Measurements from ENCODE around the gene RBBP8. TPM values are rescaled to one million over a fixed set of nuclear protein-coding genes. Genes with fewer than 3 reads are reported as not detected.

Gene RBBP8
- total RNA-seq, 1 experiment from 2014 or later = 33.3 TPM

DNA sequence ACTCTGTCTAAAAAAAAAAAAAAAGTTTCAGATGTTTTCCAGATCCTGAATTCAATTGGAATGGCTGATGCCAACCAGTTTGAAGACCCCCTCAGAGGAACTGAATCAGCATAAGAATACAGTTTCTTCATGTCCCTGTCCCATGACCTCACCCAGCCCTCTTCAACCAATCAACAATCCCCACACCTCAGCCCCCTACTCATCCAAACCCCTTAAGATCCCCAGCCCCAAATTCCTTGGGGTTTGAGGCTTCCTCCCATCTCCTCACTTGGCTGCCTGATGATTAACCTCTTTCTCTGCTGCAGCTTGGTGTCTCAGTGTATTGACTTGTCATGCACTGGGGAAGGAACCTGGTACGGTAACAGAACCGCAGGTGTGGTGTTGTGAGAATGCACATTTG is 104.5 kb downstream of the RBBP8 start:
- Mint-ChIP-seq H3K9me3 (peaks cover 19% of the 10 kb centered on the region), H3K4me1 (peaks cover 16% of the 10 kb centered on the region), H3K4me3 (no peak overlapping the region), H3K36me3 (no peaks in the 10 kb centered on the region), H3K27me3 (ENCODE audit: low read depth) (no peaks in the 10 kb centered on the region), H3K27ac (peak overlapping the region; percentile 13; the same call in 1 of the 2 replicates)
- ChIA-PET CTCF (interaction anchor here (0.7 to 1.3 kb wide), 2 partner anchors 170 to 330 kb away, joined by 3 read pairs; no protein-coding TSS in a partner anchor), POLR2A (interaction anchor here (0.6 kb wide), 1 partner anchor 104 kb away, joined by 3 read pairs; no protein-coding TSS in a partner anchor)
- ATAC-seq = peak; percentile 85
- TF ChIP-seq, protein P1, sequence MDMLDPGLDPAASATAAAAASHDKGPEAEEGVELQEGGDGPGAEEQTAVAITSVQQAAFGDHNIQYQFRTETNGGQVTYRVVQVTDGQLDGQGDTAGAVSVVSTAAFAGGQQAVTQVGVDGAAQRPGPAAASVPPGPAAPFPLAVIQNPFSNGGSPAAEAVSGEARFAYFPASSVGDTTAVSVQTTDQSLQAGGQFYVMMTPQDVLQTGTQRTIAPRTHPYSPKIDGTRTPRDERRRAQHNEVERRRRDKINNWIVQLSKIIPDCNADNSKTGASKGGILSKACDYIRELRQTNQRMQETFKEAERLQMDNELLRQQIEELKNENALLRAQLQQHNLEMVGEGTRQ (CRISPR knock-in tag; IDR thresholded peaks at IDR 0.05) = 0 out of 2 replicates have a peak, but pooled peaks have one; percentile 16
- no peak for TF ChIP-seq NFYB (CRISPR knock-in tag; conservative IDR thresholded peaks at IDR 0.05; ENCODE audit: low read depth)
- no peak for TF ChIP-seq ETV6 (CRISPR knock-in tag; IDR thresholded peaks at IDR 0.05)
- DNase-seq (ENCODE audit: low spot score) = no peak

DNA sequence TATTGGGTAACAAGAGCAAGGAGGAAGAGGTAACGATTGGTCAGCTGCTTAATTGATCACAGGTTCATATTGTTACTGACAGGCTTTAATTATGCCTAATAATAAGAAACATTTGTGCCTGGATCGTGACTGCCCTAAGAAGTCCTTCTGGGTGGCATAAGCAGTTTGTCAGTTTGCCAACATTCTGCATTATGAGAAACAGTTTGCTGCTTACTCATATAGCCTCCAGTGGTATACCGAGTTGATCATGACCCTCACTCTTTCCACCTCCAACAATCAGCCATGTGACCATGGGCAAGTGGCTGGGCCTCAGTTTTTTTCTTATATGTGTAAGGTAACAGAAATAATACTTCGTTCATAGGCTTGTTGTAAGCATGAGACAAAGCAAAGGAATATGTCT is 105.6 kb downstream of the RBBP8 start:
- no peak for ATAC-seq
- no peaks in the 10 kb centered on the region for H3K36me3 Mint-ChIP-seq
- POLR2A ChIA-PET = no interaction called here
- no peak overlapping the region for H3K4me3 Mint-ChIP-seq
- no peaks in the 10 kb centered on the region for H3K27me3 Mint-ChIP-seq (ENCODE audit: low read depth)
- H3K4me1 Mint-ChIP-seq = peaks cover 16% of the 10 kb centered on the region
- CTCF ChIA-PET = no interaction called here
- H3K27ac Mint-ChIP-seq = no peak overlapping the region
- peaks cover 24% of the 10 kb centered on the region for H3K9me3 Mint-ChIP-seq
- TF ChIP-seq ETV6 (CRISPR knock-in tag; IDR thresholded peaks at IDR 0.05) (no peak), ZNF138 (CRISPR knock-in tag; conservative IDR thresholded peaks at IDR 0.05) (no peak)
- DNase-seq (ENCODE audit: low spot score) = no peak

DNA sequence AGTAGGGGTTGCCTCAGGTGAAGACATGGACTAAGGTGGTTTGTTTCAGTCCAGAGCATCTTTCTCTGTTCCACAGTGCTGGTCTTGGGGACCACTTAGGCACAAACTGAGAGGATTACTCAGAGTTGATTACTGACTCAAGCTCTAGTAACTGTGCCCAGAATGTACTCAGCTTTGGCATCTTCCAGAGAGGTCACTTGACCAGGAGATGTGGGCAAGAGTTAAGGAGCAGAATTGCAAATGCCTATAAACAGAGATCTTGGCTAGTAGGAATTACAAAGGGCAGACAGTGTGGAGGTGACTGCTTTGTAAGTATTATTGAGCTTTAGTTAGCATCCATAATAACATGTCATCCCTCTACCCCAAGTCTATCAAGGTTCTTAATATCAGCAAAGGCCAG is 109.0 kb downstream of the RBBP8 start:
- CTCF ChIA-PET = interaction anchor here (0.6 to 1.3 kb wide), 3 partner anchors 11 to 506 kb away, joined by 3 to 4 read pairs (median 3); no protein-coding TSS in a partner anchor

DNA sequence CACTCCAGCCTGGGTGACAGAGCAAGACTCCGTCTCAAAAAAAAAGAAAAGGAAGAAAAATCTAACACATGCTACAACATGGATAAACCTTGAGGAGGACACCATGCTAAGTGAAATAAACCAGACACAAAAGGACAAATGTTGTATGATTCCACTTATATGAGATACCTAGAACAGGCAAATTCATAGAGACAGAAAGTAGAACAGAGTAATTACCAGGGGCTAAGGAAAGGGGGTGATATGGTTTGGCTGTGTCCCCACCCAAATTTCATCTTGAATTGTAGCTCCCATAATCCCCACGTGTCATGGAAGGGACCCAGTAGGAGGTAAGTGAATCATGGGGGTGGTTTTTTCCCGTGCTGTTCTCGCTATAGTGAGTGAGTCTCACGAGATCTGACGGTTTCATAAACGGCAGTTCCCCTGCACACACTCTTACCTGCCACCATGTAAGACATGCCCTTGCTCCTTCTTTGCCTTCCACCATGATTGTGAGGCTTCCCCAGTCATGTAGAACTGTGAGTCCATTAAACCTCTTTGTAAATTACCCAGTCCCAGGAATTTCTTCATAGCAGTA is 110.8 kb downstream of the RBBP8 start:
- DNase-seq (ENCODE audit: low spot score) = no peak
- H3K27ac Mint-ChIP-seq = no peak overlapping the region
- POLR2A ChIA-PET = no interaction called here
- TF ChIP-seq, protein P2, sequence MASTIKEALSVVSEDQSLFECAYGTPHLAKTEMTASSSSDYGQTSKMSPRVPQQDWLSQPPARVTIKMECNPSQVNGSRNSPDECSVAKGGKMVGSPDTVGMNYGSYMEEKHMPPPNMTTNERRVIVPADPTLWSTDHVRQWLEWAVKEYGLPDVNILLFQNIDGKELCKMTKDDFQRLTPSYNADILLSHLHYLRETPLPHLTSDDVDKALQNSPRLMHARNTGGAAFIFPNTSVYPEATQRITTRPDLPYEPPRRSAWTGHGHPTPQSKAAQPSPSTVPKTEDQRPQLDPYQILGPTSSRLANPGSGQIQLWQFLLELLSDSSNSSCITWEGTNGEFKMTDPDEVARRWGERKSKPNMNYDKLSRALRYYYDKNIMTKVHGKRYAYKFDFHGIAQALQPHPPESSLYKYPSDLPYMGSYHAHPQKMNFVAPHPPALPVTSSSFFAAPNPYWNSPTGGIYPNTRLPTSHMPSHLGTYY (CRISPR knock-in tag; IDR thresholded peaks at IDR 0.05) = no peak
- TF ChIP-seq, protein P3, sequence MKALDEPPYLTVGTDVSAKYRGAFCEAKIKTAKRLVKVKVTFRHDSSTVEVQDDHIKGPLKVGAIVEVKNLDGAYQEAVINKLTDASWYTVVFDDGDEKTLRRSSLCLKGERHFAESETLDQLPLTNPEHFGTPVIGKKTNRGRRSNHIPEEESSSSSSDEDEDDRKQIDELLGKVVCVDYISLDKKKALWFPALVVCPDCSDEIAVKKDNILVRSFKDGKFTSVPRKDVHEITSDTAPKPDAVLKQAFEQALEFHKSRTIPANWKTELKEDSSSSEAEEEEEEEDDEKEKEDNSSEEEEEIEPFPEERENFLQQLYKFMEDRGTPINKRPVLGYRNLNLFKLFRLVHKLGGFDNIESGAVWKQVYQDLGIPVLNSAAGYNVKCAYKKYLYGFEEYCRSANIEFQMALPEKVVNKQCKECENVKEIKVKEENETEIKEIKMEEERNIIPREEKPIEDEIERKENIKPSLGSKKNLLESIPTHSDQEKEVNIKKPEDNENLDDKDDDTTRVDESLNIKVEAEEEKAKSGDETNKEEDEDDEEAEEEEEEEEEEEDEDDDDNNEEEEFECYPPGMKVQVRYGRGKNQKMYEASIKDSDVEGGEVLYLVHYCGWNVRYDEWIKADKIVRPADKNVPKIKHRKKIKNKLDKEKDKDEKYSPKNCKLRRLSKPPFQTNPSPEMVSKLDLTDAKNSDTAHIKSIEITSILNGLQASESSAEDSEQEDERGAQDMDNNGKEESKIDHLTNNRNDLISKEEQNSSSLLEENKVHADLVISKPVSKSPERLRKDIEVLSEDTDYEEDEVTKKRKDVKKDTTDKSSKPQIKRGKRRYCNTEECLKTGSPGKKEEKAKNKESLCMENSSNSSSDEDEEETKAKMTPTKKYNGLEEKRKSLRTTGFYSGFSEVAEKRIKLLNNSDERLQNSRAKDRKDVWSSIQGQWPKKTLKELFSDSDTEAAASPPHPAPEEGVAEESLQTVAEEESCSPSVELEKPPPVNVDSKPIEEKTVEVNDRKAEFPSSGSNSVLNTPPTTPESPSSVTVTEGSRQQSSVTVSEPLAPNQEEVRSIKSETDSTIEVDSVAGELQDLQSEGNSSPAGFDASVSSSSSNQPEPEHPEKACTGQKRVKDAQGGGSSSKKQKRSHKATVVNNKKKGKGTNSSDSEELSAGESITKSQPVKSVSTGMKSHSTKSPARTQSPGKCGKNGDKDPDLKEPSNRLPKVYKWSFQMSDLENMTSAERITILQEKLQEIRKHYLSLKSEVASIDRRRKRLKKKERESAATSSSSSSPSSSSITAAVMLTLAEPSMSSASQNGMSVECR (CRISPR knock-in tag; IDR thresholded peaks at IDR 0.05; ENCODE audit: borderline replicate concordance) = no peak
- TF ChIP-seq MYBL2 (CRISPR knock-in tag; IDR thresholded peaks at IDR 0.05) (no peak), ZNF423 (CRISPR knock-in tag; IDR thresholded peaks at IDR 0.05) (no peak), KAT7 (CRISPR knock-in tag; IDR thresholded peaks at IDR 0.05; ENCODE audit: borderline replicate concordance) (no peak), TCF7 (CRISPR knock-in tag; IDR thresholded peaks at IDR 0.05; ENCODE audit: low read depth) (no peak), PRRX2 (CRISPR knock-in tag; IDR thresholded peaks at IDR 0.05) (no peak)
- TF ChIP-seq, protein P4, sequence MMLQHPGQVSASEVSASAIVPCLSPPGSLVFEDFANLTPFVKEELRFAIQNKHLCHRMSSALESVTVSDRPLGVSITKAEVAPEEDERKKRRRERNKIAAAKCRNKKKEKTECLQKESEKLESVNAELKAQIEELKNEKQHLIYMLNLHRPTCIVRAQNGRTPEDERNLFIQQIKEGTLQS (CRISPR knock-in tag; conservative IDR thresholded peaks at IDR 0.05) = no peak
- TF ChIP-seq, protein P5, sequence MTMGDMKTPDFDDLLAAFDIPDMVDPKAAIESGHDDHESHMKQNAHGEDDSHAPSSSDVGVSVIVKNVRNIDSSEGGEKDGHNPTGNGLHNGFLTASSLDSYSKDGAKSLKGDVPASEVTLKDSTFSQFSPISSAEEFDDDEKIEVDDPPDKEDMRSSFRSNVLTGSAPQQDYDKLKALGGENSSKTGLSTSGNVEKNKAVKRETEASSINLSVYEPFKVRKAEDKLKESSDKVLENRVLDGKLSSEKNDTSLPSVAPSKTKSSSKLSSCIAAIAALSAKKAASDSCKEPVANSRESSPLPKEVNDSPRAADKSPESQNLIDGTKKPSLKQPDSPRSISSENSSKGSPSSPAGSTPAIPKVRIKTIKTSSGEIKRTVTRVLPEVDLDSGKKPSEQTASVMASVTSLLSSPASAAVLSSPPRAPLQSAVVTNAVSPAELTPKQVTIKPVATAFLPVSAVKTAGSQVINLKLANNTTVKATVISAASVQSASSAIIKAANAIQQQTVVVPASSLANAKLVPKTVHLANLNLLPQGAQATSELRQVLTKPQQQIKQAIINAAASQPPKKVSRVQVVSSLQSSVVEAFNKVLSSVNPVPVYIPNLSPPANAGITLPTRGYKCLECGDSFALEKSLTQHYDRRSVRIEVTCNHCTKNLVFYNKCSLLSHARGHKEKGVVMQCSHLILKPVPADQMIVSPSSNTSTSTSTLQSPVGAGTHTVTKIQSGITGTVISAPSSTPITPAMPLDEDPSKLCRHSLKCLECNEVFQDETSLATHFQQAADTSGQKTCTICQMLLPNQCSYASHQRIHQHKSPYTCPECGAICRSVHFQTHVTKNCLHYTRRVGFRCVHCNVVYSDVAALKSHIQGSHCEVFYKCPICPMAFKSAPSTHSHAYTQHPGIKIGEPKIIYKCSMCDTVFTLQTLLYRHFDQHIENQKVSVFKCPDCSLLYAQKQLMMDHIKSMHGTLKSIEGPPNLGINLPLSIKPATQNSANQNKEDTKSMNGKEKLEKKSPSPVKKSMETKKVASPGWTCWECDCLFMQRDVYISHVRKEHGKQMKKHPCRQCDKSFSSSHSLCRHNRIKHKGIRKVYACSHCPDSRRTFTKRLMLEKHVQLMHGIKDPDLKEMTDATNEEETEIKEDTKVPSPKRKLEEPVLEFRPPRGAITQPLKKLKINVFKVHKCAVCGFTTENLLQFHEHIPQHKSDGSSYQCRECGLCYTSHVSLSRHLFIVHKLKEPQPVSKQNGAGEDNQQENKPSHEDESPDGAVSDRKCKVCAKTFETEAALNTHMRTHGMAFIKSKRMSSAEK (CRISPR knock-in tag; IDR thresholded peaks at IDR 0.05; ENCODE audit: borderline replicate concordance) = no peak
- TF ChIP-seq, protein P6, sequence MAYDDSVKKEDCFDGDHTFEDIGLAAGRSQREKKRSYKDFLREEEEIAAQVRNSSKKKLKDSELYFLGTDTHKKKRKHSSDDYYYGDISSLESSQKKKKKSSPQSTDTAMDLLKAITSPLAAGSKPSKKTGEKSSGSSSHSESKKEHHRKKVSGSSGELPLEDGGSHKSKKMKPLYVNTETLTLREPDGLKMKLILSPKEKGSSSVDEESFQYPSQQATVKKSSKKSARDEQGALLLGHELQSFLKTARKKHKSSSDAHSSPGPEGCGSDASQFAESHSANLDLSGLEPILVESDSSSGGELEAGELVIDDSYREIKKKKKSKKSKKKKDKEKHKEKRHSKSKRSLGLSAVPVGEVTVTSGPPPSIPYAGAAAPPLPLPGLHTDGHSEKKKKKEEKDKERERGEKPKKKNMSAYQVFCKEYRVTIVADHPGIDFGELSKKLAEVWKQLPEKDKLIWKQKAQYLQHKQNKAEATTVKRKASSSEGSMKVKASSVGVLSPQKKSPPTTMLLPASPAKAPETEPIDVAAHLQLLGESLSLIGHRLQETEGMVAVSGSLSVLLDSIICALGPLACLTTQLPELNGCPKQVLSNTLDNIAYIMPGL (CRISPR knock-in tag; IDR thresholded peaks at IDR 0.05) = no peak

More for the DNA sequence above, 109.0 kb downstream of the RBBP8 start:
- H3K36me3 Mint-ChIP-seq = no peaks in the 10 kb centered on the region
- DNase-seq (ENCODE audit: low spot score) = no peak
- H3K27me3 Mint-ChIP-seq (ENCODE audit: low read depth) = no peaks in the 10 kb centered on the region
- TF ChIP-seq ESRRA (CRISPR knock-in tag; IDR thresholded peaks at IDR 0.05; ENCODE audit: borderline replicate concordance) = no peak
- TF ChIP-seq ZNF138 (CRISPR knock-in tag; conservative IDR thresholded peaks at IDR 0.05) = no peak
- TF ChIP-seq ZNF396 (CRISPR knock-in tag; IDR thresholded peaks at IDR 0.05; ENCODE audit: borderline replicate concordance) = no peak
- no peak overlapping the region for H3K27ac Mint-ChIP-seq
- H3K4me1 Mint-ChIP-seq = peaks cover 10% of the 10 kb centered on the region
- ATAC-seq = no peak
- POLR2A ChIA-PET = no interaction called here
- H3K4me3 Mint-ChIP-seq = no peak overlapping the region
- H3K9me3 Mint-ChIP-seq = peaks cover 24% of the 10 kb centered on the region

More for the DNA sequence above, 110.8 kb downstream of the RBBP8 start:
- H3K4me1 Mint-ChIP-seq = no peaks in the 10 kb centered on the region
- no peaks in the 10 kb centered on the region for H3K27me3 Mint-ChIP-seq (ENCODE audit: low read depth)
- H3K36me3 Mint-ChIP-seq = no peaks in the 10 kb centered on the region
- peaks cover 19% of the 10 kb centered on the region for H3K9me3 Mint-ChIP-seq
- no peak overlapping the region for H3K4me3 Mint-ChIP-seq
- no peak for ATAC-seq
- CTCF ChIA-PET = no interaction called here
